ENCODE measurements around the gene CWC27.
"Not testable (repeated sequence)": the region's sequence is repeated elsewhere in the genome, so short reads cannot be mapped to it uniquely, and the experiment has no call there.

The CWC27 gene

DNA sequence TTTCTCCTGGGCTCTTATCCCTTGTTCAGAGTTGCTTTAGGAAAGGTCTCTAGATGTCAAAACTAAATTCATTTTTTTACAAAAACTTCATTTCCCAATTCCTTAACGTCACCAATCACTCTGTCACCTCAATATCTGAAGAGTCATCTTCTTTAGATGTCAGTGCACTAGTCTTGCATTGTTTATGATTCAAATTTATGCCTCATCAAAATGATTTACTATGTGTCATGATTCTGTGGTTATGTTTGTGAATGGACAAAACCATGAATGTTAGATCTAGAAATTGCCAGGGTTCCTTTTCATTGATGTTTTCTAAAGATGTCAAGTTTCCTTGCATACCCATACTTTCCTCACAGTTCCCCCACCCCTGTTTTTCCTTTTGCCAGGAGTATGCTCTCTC, 21.5 kb downstream of the CWC27 start:
- no peak for DNase-seq

DNA sequence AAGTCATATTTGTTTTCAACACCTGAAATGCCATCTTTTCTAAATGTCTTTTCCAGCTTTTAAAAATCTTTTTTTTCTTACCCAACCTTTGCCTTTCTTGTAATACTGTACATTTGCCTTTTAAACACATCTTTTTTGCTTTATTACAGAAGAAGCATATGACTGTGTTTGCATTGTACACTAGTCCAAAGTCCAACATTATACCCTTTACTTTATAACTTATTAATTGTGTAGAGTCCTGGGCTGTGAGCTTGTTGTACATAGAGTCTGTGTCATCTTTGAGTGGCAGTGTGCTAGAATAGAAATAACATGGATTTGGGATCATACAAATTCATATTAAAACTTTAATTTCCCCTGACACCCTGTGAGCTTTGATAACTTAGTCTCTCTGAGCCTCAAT, 23.7 kb downstream of the CWC27 start:
- DNase-seq, result no peak

DNA sequence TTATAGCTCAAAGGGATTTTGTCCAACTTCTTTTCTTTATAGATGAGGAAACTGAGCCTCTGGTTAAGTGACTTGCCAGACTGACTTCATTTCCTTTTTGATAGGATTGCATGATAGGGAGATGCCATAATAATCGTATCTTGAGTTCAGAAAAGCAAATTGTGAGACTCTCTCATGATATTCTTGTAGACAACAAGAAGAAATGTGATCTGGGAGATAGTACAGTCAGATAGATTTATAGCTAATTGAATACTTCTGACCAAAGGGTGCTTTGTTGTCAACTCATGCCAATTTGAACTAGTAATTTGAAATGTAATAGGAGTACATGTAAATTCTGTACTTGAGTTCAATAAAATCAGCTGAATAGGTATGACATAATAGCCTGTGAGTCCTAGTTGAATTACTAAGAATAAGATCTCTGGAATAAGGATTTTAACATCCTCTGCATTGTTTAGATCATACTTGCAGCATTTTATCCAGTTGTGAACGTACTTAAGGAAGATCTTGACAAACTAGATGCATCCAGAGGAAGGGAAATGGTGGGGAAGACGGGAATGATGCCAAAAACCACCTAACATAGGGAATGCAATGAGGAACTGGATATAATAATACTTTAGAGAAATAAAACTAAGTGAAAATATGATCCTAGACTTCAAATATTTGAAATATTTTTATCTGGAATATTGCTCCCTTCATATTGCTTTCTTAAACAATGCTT, 25.5 kb downstream of the CWC27 start:
- no peak for DNase-seq

GRCh38 chr5:64796301-64796700, 27.6 kb downstream of the CWC27 start:
- no peak for DNase-seq

- no peak for DNase-seq
These were observed 32.2 kb downstream of the CWC27 start for GRCh38 chr5:64800926-64801325.

- no peak for DNase-seq
These were observed 37.8 kb downstream of the CWC27 start for GRCh38 chr5:64806537-64806936.

GRCh38 chr5:64807520-64807919, 38.8 kb downstream of the CWC27 start:
- no peak for DNase-seq

DNA sequence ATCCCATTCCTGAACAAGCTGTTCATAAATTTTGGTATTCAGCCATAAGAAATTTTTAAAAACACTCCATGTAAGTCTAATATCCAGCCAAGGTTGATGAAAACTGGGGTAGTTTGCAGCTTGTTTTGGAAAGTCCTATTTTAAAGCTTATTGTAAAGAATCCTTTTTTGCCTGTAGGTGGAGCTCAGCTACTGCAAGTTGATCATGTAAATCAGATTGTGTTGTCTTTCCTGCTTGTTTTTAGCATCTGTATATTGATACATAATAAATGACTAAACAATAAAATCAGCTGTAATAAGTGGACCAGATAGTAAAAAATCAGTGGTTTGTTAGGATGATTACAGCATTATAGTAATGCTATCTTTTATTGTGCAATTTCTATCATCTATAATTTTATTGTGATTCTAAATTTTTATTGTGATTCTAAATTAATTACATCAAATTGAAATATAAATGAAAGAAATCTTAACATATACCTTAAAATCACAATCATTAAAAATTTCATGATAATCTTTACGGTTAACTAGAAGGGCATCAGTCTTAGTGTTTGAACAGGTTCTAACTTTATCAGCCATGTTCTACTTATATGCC, 42.4 kb downstream of the CWC27 start:
- DNase-seq, result peak in 2 of 6 experiments; percentile 23 to 24

DNA sequence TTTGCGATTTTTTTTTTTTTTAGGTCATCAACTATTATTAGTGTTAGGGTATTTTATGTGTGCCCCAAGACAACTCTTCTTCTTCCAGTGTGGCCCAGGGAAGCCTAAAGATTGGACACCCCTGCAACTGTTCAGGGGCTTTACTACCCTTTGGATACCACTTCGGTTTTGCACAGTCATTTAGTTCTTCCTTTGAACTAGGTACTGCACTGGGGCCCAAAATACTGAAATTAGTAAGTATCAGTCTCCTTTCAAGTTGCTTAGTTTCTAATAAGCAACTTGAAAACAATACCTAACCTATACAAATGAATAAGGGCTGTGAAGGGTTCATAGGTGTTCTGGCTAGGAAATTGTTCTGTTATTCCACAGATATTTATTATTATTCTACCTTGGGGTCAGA, 45.3 kb downstream of the CWC27 start:
- DNase-seq, result no peak

DNA sequence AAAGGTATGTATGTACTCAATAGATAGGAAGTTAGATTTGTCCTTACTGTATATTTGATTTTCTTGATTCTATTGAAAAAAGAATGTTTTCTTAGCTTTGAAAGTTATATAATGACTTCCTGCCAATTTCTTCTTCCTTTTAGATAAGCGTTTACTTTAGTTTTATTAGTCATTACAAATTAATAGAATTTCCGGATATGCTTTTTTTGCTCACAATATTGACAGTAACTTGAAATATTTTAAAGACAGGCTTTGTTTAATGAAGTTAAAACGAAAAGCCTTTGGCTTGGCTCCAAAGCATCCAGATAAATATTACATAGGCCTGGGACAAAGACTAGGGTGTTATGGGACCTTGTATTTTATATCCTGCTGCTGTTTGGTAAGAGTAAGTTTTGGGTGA, 49.5 kb downstream of the CWC27 start:
- no peak for DNase-seq

DNA sequence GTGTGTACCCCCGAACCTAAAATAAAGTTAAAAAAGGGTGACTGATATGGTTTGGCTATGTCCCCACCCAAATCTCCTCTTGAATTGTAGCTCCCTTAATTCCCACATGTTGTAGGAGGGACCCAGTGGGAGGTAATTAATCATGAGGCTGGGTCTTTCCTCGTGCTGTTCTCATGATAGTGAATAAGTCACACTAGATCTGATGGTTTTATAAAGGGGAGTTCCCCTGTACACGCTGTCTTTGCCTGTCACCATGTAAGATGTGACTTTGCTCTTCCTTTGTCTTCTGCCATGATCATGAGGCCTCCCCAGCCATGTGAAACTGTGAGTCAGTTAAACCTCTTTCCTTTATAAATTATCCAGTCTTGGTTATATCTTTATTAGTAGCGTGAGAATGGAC, 50.6 kb downstream of the CWC27 start:
- not testable (repeated sequence) for DNase-seq

DNA sequence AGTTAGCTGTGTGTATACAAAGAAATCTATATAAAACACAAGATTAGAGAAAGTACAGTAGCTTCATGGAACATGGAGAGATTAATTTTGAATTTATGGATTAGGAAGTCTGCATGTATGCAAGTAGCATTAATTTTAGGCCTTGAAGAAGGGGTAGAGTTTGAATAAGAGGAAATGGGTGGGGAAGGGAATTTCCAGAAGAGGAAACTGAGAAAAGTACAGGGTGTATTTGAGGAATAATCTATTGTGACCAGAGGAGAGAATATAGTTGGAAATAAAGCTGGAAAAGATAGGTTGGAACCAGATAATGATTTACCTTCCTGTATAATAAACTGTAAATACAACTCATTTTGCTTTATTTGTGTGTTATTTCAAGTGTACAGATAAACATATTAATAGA, 53.6 kb downstream of the CWC27 start:
- DNase-seq, result no peak

DNA sequence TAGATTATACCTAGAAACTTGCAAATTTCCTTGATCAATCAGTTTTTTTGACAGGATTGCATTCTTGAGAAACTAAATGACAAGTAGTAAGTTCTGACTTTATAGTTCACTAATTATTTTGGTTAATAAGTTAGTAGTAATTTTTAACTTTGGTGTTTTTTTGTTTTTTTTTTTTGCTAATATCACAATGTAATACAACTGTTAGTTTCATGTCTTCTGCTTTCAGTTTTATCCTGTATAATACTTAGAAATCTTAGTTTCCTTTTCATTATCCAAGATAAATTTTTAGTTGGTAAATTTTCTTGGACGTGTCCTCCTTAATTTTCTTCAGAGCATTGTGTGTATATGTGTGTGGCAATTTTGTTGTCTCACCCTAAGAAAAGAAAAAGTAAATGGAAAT, 57.8 kb downstream of the CWC27 start:
- DNase-seq, result no peak

DNA sequence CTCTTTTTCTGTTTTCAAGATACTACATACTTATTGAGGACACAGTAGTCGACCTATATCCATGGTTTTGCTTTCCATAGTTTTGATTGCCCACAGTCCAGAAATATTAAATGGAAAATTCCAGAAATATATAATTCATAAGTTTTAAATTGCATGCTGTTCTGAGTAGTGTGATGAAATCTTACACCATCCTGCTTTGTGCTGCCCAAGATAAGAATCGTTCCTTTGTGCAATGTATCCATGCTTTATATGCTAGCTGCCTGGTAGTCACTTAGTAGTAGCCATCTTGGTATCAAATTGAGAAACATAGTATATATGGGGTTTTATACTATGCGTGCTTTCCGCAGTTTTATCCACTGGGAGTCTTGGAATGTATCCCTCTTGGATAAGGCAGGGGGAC, 59.0 kb downstream of the CWC27 start:
- no peak for DNase-seq

- DNase-seq, result not testable (repeated sequence)
These were observed 61.9 kb downstream of the CWC27 start for GRCh38 chr5:64830650-64831049.

GRCh38 chr5:64831996-64832395, 63.3 kb downstream of the CWC27 start:
- no peak for DNase-seq

GRCh38 chr5:64834037-64834436, 65.3 kb downstream of the CWC27 start:
- DNase-seq, result no peak

DNA sequence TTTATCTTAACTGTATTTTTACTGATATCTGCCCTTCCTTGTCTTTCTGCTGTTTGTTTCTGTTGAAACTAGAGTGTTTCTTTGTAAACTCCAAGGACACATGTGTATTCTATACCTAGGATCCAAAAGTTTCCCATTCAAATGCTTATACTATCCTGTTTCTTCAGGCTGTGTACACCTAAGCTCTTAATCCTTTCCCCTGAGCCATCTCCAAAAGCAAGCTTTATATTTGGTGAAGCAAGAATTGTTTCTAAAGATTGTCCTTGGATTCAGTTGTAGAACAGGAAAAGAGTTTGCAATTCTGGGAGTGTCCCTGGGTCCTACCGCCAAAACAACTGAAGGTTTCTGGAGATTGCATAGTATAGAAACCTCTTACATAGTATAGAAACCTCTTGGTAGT, 65.9 kb downstream of the CWC27 start:
- no peak for DNase-seq

DNA sequence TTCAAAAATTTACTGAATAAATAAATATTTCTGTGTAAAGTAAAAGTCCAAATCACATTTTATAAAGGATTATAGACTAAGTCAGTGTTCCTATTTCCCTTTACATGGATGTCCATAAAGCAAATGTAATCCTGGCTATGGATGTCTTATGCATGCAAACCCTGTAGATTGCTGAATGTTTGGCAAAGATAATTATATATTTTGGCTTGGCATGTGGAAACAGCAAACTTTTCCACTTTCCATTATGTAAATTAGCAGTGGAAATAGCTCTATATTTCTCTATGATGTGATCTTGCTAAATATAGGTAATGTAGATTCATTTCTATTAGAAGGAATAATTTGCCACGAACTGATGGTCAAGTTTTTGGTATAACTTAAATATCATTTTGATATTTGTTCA, 66.5 kb downstream of the CWC27 start:
- no peak for DNase-seq

DNA sequence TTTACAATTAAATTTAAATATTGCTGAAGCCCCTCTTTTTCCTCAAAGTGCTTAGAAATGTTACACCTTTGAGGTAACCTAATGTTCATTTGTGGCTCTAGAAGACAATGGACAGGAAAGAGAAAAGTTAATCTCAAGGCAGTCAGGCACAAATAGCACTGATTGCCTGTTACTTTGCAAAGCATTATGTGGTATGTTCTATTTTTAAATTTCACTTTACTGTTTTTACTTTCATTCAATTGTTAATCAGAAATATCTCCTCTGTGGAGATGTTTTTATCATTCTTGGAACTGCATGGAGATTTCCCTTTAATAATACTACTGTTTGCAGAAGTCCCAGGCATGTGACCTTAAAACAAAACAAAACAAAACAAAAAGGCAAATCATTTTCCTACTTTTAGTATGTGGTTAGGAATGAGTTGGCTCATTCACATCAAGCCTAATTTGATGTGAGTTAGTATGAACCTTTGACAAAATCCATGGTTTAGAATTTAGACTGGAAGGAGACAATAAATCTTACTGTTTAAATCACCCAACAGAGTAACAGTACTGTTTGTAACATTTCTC, 67.5 kb downstream of the CWC27 start:
- no peak for DNase-seq

- no peak for DNase-seq
These were observed 68.1 kb downstream of the CWC27 start for GRCh38 chr5:64836786-64837185.

- no peak for DNase-seq
These were observed 69.6 kb downstream of the CWC27 start for GRCh38 chr5:64838376-64838775.

GRCh38 chr5:64838803-64839202, 70.1 kb downstream of the CWC27 start:
- no peak for DNase-seq

- no peak for DNase-seq
These were observed 71.2 kb downstream of the CWC27 start for GRCh38 chr5:64839936-64840335.

DNA sequence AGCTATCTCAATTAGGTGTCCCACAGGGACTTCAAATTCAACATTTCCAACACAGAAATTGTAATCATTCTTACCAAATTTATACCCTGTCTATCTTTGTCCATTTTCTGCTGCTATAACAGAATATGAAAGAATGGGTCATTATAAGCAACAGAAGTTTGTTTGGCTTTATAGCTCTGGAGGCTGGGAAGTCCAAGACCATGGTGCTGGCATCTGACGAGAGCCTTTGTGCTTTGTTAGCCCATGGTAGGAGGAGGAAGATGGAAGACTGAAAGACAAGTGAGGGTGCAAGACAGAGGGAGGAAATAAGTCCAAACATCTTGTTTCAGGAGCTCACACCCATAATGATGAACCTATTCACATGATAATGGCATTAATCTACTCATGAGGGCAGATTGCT, 72.2 kb downstream of the CWC27 start:
- DNase-seq, result no peak

All from stimulated activated naive CD4-positive, alpha-beta T cell (primary cell).